ENCODE results near the gene TBC1D1. TPM values are rescaled to one million over a fixed set of nuclear protein-coding genes. Genes with fewer than 3 reads are reported as not detected.

Gene TBC1D1
- total RNA-seq, 1 experiment from 2014 or later = 28.5 TPM

GRCh38 chr4:38113132-38113531 lies 222.2 kb downstream of the TBC1D1 start:
- Mint-ChIP-seq H3K36me3 (ENCODE audit: insufficient read depth, unreplicated experiment) (peaks cover 6% of the 10 kb centered on the region), H3K9me3 (ENCODE audit: unreplicated experiment) (no peaks in the 10 kb centered on the region), H3K27ac (ENCODE audit: unreplicated experiment) (no peak overlapping the region), H3K27me3 (ENCODE audit: insufficient read depth, unreplicated experiment) (no peaks in the 10 kb centered on the region), H3K4me1 (ENCODE audit: low read depth, unreplicated experiment) (peaks cover 34% of the 10 kb centered on the region), H3K4me3 (ENCODE audit: unreplicated experiment) (no peak overlapping the region)
- TF ChIP-seq CTCF (IDR thresholded peaks at IDR 0.05; ENCODE audit: insufficient read depth in 1 of 2, low read depth in 1 of 2, low read length in 1 of 2, severe bottlenecking in 1 of 2, unreplicated experiment in 1 of 2) = no peak
- Histone ChIP-seq H3K36me3 (ENCODE audit: control insufficient read depth, insufficient read depth, low read length) (no peaks in the 10 kb centered on the region), H3K4me3 (ENCODE audit: low read depth, low read length) (no peak overlapping the region), H3K4me1 (peaks cover 18% of the 10 kb centered on the region), H3K9me3 (no peaks in the 10 kb centered on the region), H3K27me3 (replicated peaks; ENCODE audit: control insufficient read depth, insufficient read depth, low read length) (no peaks in the 10 kb centered on the region)
- intact Hi-C loops (cut with micrococcal nuclease; ENCODE audit: unreplicated experiment) = no loop called here
- DNase-seq = no peak
- ChIA-PET CTCF (no interaction called here), POLR2A (no interaction called here)
- BruUV-seq (replicated peaks) = no TSS peak

GRCh38 chr4:38113551-38113950 lies 222.7 kb downstream of the TBC1D1 start:
- no peaks in the 10 kb centered on the region for H3K27me3 Mint-ChIP-seq (ENCODE audit: insufficient read depth, unreplicated experiment)
- POLR2A ChIA-PET = no interaction called here

GRCh38 chr4:38114386-38115150 lies 223.7 kb downstream of the TBC1D1 start:
- no peaks in the 10 kb centered on the region for H3K9me3 Mint-ChIP-seq (ENCODE audit: unreplicated experiment)

More at GRCh38 chr4:38113551-38113950, 222.7 kb downstream of the TBC1D1 start:
- no TSS peak for BruUV-seq (replicated peaks)
- Mint-ChIP-seq H3K36me3 (ENCODE audit: insufficient read depth, unreplicated experiment) (peaks cover 7% of the 10 kb centered on the region), H3K27ac (ENCODE audit: unreplicated experiment) (no peak overlapping the region), H3K9me3 (ENCODE audit: unreplicated experiment) (no peaks in the 10 kb centered on the region), H3K4me3 (ENCODE audit: unreplicated experiment) (no peak overlapping the region), H3K4me1 (ENCODE audit: low read depth, unreplicated experiment) (peaks cover 30% of the 10 kb centered on the region)
- Histone ChIP-seq H3K27me3 (replicated peaks; ENCODE audit: control insufficient read depth, insufficient read depth, low read length) (no peaks in the 10 kb centered on the region), H3K36me3 (ENCODE audit: control insufficient read depth, insufficient read depth, low read length) (no peaks in the 10 kb centered on the region), H3K4me1 (peaks cover 18% of the 10 kb centered on the region), H3K9me3 (no peaks in the 10 kb centered on the region), H3K4me3 (ENCODE audit: low read depth, low read length) (no peak overlapping the region)
- intact Hi-C loops (cut with micrococcal nuclease; ENCODE audit: unreplicated experiment) = no loop called here
- CTCF ChIA-PET = no interaction called here
- no peak for TF ChIP-seq CTCF (IDR thresholded peaks at IDR 0.05; ENCODE audit: insufficient read depth in 1 of 2, low read depth in 1 of 2, low read length in 1 of 2, severe bottlenecking in 1 of 2, unreplicated experiment in 1 of 2)
- DNase-seq = no peak

More at GRCh38 chr4:38114386-38115150, 223.7 kb downstream of the TBC1D1 start:
- intact Hi-C loops (cut with micrococcal nuclease; ENCODE audit: unreplicated experiment) = no loop called here
- ChIA-PET CTCF (interaction anchor here (0.6 to 0.9 kb wide), 3 partner anchors 18 to 41 kb away, joined by 3 to 4 read pairs (median 3); no protein-coding TSS in a partner anchor), POLR2A (no interaction called here)
- Histone ChIP-seq H3K36me3 (ENCODE audit: control insufficient read depth, insufficient read depth, low read length) (no peaks in the 10 kb centered on the region), H3K9me3 (no peaks in the 10 kb centered on the region), H3K4me3 (ENCODE audit: low read depth, low read length) (no peak overlapping the region), H3K27me3 (replicated peaks; ENCODE audit: control insufficient read depth, insufficient read depth, low read length) (no peaks in the 10 kb centered on the region), H3K4me1 (peaks cover 9% of the 10 kb centered on the region; the same call in 1 of the 2 replicates)
- DNase-seq = no peak
- peaks cover 20% of the 10 kb centered on the region for H3K4me1 Mint-ChIP-seq (ENCODE audit: low read depth, unreplicated experiment)
- H3K4me3 Mint-ChIP-seq (ENCODE audit: unreplicated experiment) = no peak overlapping the region
- TF ChIP-seq CTCF (IDR thresholded peaks at IDR 0.05; ENCODE audit: insufficient read depth in 1 of 2, low read depth in 1 of 2, low read length in 1 of 2, severe bottlenecking in 1 of 2, unreplicated experiment in 1 of 2) = no peak
- no peaks in the 10 kb centered on the region for H3K27me3 Mint-ChIP-seq (ENCODE audit: insufficient read depth, unreplicated experiment)
- no TSS peak for BruUV-seq (replicated peaks)
- no peak overlapping the region for H3K27ac Mint-ChIP-seq (ENCODE audit: unreplicated experiment)
- peaks cover 9% of the 10 kb centered on the region for H3K36me3 Mint-ChIP-seq (ENCODE audit: insufficient read depth, unreplicated experiment)

All from Caco-2 (cell line).